Fibroblast of lung (primary cell): Measurements from ENCODE around the gene IGFBP5. TPM values are rescaled to one million over a fixed set of nuclear protein-coding genes. Genes with fewer than 3 reads are reported as not detected.

ENCODE experiments used
- DNase-seq, 2 donors: peaks; one replicate each; pipeline versions ENCODE4 v3.0.0 to v3.0.0-alpha.2; 2010; ENCODE audit warnings: low read depth in 2 of 2
- H2AFZ ChIP-seq: 2 replicates; pipeline ENCODE4 v1.5.1; 2012; ENCODE audit warnings: low read length, control low read depth, inconsistent platforms
- H3K27ac ChIP-seq: 2 replicates; pipeline ENCODE4 v1.5.1; 2011; ENCODE audit warnings: low read length, control low read depth; ENCODE audit not compliant: insufficient read depth
- H3K27me3 ChIP-seq: 2 replicates; pipeline ENCODE4 v1.5.1; 2011; ENCODE audit warnings: mild to moderate bottlenecking, low read length; ENCODE audit not compliant: control insufficient read depth, insufficient read depth
- H3K36me3 ChIP-seq: 2 replicates; pipeline ENCODE4 v1.5.1; 2011; ENCODE audit warnings: low read length; ENCODE audit not compliant: control insufficient read depth, insufficient read depth
- H3K4me1 ChIP-seq: 2 replicates; pipeline ENCODE4 v1.5.1; 2011; ENCODE audit warnings: low read length; ENCODE audit not compliant: control insufficient read depth, insufficient read depth; ENCODE audit errors: extremely low read depth
- H3K4me2 ChIP-seq: 2 replicates; pipeline ENCODE4 v1.5.1; 2011; ENCODE audit warnings: low read length, control low read depth; ENCODE audit not compliant: insufficient read depth; ENCODE audit errors: extremely low read depth
- H3K4me3 ChIP-seq, 4 experiments: fragments of 200-600 bp in 1 of 4; sonication (generic) in 1 of 4; replicated peaks in 1 of 4; 2 replicates each; pipeline ENCODE4 v1.5.1; 2011 to 2016; ENCODE audit warnings: low read length in 4 of 4, low read depth in 3 of 4, mild to moderate bottlenecking in 3 of 4, control low read depth in 2 of 4, inconsistent platforms in 1 of 4, mixed read lengths in 1 of 4; ENCODE audit not compliant: insufficient read depth in 1 of 4; ENCODE audit errors: control extremely low read depth in 1 of 4
- H3K79me2 ChIP-seq: 2 replicates; pipeline ENCODE4 v1.5.1; 2012; ENCODE audit warnings: mild to moderate bottlenecking, low read length, inconsistent platforms; ENCODE audit not compliant: control insufficient read depth, insufficient read depth
- H3K9ac ChIP-seq: 2 replicates; pipeline ENCODE4 v1.5.1; 2011; ENCODE audit warnings: mild to moderate bottlenecking, low read length, control low read depth; ENCODE audit not compliant: insufficient read depth
- H3K9me3 ChIP-seq: 2 replicates; pipeline ENCODE4 v1.5.1; 2012; ENCODE audit warnings: low read depth, low read length; ENCODE audit not compliant: control insufficient read depth, insufficient read depth
- H4K20me1 ChIP-seq: 2 replicates; pipeline ENCODE4 v1.5.1; 2011; ENCODE audit warnings: low read length; ENCODE audit not compliant: control insufficient read depth, insufficient read depth; ENCODE audit errors: extremely low read depth
- CTCF ChIP-seq, 2 donors: IDR thresholded peaks in 1 of 2; conservative IDR thresholded peaks in 1 of 2; 1 replicate in 1 of 2; 2 replicates in 1 of 2; pipeline ENCODE4 v1.5.1; 2011 to 2012; ENCODE audit warnings: low read length in 2 of 2, control low read depth in 1 of 2, inconsistent platforms in 1 of 2, low read depth in 1 of 2, mild to moderate bottlenecking in 1 of 2
- EZH2 ChIP-seq: IDR thresholded peaks from 2 replicates; pipeline ENCODE4 v1.5.1; 2012; ENCODE audit warnings: low read length, control low read depth, mild to moderate bottlenecking; ENCODE audit errors: missing control alignments
- polyA plus RNA-seq, 2 donors: library from polyadenylated mRNA; depleted of rRNA in 1 of 2; stranded (reverse) in 1 of 2; unstranded in 1 of 2; fragments of >200 nt; gene quantifications; 2 replicates each; pipeline ENCODE4 v1.2.1, GENCODE V29; 2011 to 2012; ENCODE audit warnings: missing spikeins in 1 of 2
- total RNA-seq: library from RNA; depleted of rRNA; stranded (reverse); fragments of >200 nt; gene quantifications from 2 replicates; pipeline ENCODE4 v1.2.1, GENCODE V29; 2014

IGFBP5 gene
- total and polyA plus RNA-seq, 2 donors (not counting 1 experiment from before 2014, with no cell fraction given), result 1,100 to 2,607 TPM

GRCh38 chr2:216644842-216645635 is 50.3 kb downstream of the IGFBP5 start:
- no peak for DNase-seq
- Histone ChIP-seq H3K9me3 (no peaks in the 10 kb centered on the region), H3K79me2 (no peaks in the 10 kb centered on the region), H3K9ac (no peak overlapping the region), H3K4me1 (no peaks in the 10 kb centered on the region), H4K20me1 (no peaks in the 10 kb centered on the region), H3K27ac (no peak overlapping the region), H3K4me2 (no peak overlapping the region), H2AFZ (no peak overlapping the region), H3K36me3 (no peaks in the 10 kb centered on the region), H3K4me3 (no peak overlapping the region), H3K27me3 (peaks cover 2% of the 10 kb centered on the region)
- TF ChIP-seq CTCF (conservative IDR thresholded peaks at IDR 0.05 in 1 of 2, IDR thresholded peaks at IDR 0.05 in 1 of 2; ENCODE audit: low read depth in 1 of 2, low read length in 2 of 2), result no peak
- TF ChIP-seq EZH2, result no peak

GRCh38 chr2:216643986-216644659 is 51.2 kb downstream of the IGFBP5 start:
- H4K20me1 ChIP-seq, result no peaks in the 10 kb centered on the region
- no peaks in the 10 kb centered on the region for H3K79me2 ChIP-seq
- TF ChIP-seq CTCF (conservative IDR thresholded peaks at IDR 0.05 in 1 of 2, IDR thresholded peaks at IDR 0.05 in 1 of 2; ENCODE audit: low read depth in 1 of 2, low read length in 2 of 2) (no peak), EZH2 (no peak)
- H3K4me3 ChIP-seq, result no peak overlapping the region
- no peak overlapping the region for H2AFZ ChIP-seq
- H3K4me1 ChIP-seq, result no peaks in the 10 kb centered on the region
- peak in 1 of 2 donors; percentile 76 for DNase-seq
- no peak overlapping the region for H3K9ac ChIP-seq
- H3K27ac ChIP-seq, result no peak overlapping the region
- H3K4me2 ChIP-seq, result no peak overlapping the region
- no peaks in the 10 kb centered on the region for H3K36me3 ChIP-seq
- no peaks in the 10 kb centered on the region for H3K27me3 ChIP-seq
- no peaks in the 10 kb centered on the region for H3K9me3 ChIP-seq

GRCh38 chr2:216637472-216637871 is 57.9 kb downstream of the IGFBP5 start:
- no peaks in the 10 kb centered on the region for H3K79me2 ChIP-seq
- DNase-seq, result no peak
- H3K9me3 ChIP-seq, result no peaks in the 10 kb centered on the region
- H3K4me1 ChIP-seq, result no peaks in the 10 kb centered on the region
- H3K4me3 ChIP-seq, result no peak overlapping the region
- H2AFZ ChIP-seq, result no peak overlapping the region
- H3K9ac ChIP-seq, result no peak overlapping the region
- H3K27ac ChIP-seq, result no peak overlapping the region
- H3K36me3 ChIP-seq, result no peaks in the 10 kb centered on the region
- TF ChIP-seq CTCF (conservative IDR thresholded peaks at IDR 0.05 in 1 of 2, IDR thresholded peaks at IDR 0.05 in 1 of 2; ENCODE audit: low read depth in 1 of 2, low read length in 2 of 2), result no peak
- TF ChIP-seq EZH2, result no peak
- no peaks in the 10 kb centered on the region for H4K20me1 ChIP-seq
- H3K27me3 ChIP-seq, result peaks cover 25% of the 10 kb centered on the region
- no peak overlapping the region for H3K4me2 ChIP-seq
